Heart left ventricle (tissue), 13 donors: Measurements from ENCODE around the gene TRIOBP.

ENCODE experiments used
- POLR2A ChIP-seq, 2 donors: fragments of 450-650 bp; IDR thresholded peaks; one replicate each; pipeline ENCODE4 v1.6.1; 2017; ENCODE audit warnings: antibody characterized with exemption in 2 of 2, mild to moderate bottlenecking in 2 of 2, moderate library complexity in 2 of 2
- TF ChIP-seq, protein P1 (sequence below), 12 donors: fragments of 200-600 bp; sonication (generic) in 4 of 12; IDR thresholded peaks; one replicate each; pipeline versions ENCODE4 v1.5.0 to v1.8.0; 2018 to 2022; ENCODE audit warnings: antibody characterized with exemption in 12 of 12, mild to moderate bottlenecking in 5 of 12
- donor health status: ischemic (EF 13 %, LVEDD 7.1; RV severe dilation, severe dysfunction).
- donor health status: DM: no; HTN: yes; CAD: no.
- donor health status: DM: no; HTN: no; CAD: no.
- donor health status: ischemic (EF 25% LVEDD 6.9; RV normal size, moderate dysfunction).
- donor health status: ischemic (EF 25% LVEDD 5.7; RV mildly dilated, moderate dysfunction).
- donor health status: ischemic (EF 35%, LVEDD 5.7; RV mildly dilated, moderate dysfunction).
- donor health status: nonischemic (EF 11% LVEDD 7.7; RV severe dilation, severe dysfunction).
- donor health status: DM: yes; HTN: yes; CAD: no.
- donor health status: PGD.
- donor health status: ischemic (EF 29% LVEDD 5.4; RV normal size, mild dysfunction).
- donor health status: nonischemic (EF 23%, LVEDD 6.1; RV moderate dilation, normal function).

GRCh38 chr22:37747715-37748100 lies 50.9 kb downstream of the TRIOBP start:
- no peak for TF ChIP-seq POLR2A (IDR thresholded peaks at IDR 0.05)
- TF ChIP-seq, protein P1, sequence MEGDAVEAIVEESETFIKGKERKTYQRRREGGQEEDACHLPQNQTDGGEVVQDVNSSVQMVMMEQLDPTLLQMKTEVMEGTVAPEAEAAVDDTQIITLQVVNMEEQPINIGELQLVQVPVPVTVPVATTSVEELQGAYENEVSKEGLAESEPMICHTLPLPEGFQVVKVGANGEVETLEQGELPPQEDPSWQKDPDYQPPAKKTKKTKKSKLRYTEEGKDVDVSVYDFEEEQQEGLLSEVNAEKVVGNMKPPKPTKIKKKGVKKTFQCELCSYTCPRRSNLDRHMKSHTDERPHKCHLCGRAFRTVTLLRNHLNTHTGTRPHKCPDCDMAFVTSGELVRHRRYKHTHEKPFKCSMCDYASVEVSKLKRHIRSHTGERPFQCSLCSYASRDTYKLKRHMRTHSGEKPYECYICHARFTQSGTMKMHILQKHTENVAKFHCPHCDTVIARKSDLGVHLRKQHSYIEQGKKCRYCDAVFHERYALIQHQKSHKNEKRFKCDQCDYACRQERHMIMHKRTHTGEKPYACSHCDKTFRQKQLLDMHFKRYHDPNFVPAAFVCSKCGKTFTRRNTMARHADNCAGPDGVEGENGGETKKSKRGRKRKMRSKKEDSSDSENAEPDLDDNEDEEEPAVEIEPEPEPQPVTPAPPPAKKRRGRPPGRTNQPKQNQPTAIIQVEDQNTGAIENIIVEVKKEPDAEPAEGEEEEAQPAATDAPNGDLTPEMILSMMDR (IDR thresholded peaks at IDR 0.05), result no peak
